ENCODE results near the gene TMEM184B. TPM values are rescaled to one million over a fixed set of nuclear protein-coding genes. Genes with fewer than 3 reads are reported as not detected.

TMEM184B gene
- total RNA-seq, 1 donor from 2014 or later: 42.6 TPM

- no peak for DNase-seq (ENCODE audit: low read depth)
- Histone ChIP-seq H3K36me3 (ENCODE audit: control insufficient read depth, insufficient read depth, low read length) (no peaks in the 10 kb centered on the region), H3K4me3 (ENCODE audit: low read depth, low read length) (no peak overlapping the region), H3K27me3 (ENCODE audit: control insufficient read depth, insufficient read depth, low read length) (no peaks in the 10 kb centered on the region)
- TF ChIP-seq CTCF (IDR thresholded peaks at IDR 0.05; ENCODE audit: insufficient read depth, low read length, poor library complexity, severe bottlenecking): no peak
Observed at GRCh38 chr22:38204784-38205183, 68.0 kb downstream of the TMEM184B start.

DNA sequence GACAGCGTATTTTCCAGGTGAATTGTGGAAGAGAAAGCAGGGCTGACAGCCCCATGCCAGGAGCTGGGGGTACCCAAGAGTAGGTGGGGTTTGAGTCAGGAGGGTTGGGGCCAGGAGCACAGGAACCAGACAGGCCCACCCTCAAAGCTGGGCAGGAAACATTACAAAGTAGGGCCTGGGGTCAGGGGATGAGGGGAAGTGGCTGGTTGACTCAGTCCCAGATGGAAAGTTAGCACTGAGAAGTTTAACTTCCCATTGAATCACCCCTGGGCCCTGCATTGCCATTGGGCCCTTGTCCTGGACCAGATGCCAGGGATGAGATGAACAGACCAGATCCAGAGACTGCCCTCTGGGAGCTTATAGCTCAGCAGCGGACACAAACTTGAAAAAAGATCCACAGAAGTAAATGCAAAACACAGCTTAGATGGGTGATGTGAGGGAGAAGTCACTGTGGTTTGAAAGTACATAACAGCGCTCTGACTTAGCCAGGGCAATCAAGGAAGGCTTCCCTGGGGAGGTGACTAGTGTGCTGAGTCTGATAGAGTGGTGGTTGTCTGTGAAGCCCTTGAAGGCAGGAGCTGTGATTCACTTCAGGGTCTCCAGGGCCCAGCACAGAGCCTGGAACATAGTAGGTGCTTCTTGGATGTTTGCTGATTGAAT, 68.8 kb downstream of the TMEM184B start:
- Histone ChIP-seq H3K27me3 (ENCODE audit: control insufficient read depth, insufficient read depth, low read length) (no peaks in the 10 kb centered on the region), H3K36me3 (ENCODE audit: control insufficient read depth, insufficient read depth, low read length) (no peaks in the 10 kb centered on the region), H3K4me3 (ENCODE audit: low read depth, low read length) (no peak overlapping the region)
- no peak for DNase-seq (ENCODE audit: low read depth)
- TF ChIP-seq CTCF (IDR thresholded peaks at IDR 0.05; ENCODE audit: insufficient read depth, low read length, poor library complexity, severe bottlenecking): no peak

DNA sequence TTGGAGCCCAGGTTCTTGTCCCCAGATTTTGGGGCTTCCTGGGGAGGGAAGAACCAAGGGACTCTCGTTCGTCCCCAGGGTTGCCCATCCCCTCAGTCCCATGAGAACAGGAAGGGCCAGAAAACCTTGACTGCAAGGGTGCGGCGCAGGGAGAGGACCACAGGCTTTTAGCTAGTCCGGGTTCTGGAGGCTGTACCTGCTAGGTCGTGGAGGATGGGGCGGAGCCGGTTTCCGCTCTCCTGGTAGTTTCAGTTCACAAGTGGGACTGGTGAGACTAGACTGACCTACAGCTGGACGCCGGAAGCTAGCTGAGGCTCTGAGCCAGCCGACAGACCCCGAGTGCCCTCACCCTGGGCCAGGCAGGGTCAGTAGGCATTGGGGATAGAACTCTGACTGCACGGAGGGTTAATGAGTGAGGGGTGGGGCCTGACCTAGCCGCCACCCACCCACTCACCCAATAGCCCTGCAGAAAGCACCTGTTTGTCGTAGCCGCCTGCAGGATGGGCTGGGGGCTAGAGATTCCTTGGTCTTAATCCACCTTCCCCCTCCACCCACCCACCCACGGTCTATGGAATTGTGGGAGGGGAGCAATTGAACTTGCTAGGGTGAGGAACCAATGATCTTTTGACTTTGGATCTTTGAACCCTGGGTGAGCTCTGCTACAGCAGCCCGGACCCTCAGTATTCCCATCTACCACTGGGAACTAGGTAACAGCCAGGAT, 69.6 kb downstream of the TMEM184B start:
- no peak for DNase-seq (ENCODE audit: low read depth)
- no peaks in the 10 kb centered on the region for H3K36me3 ChIP-seq (ENCODE audit: control insufficient read depth, insufficient read depth, low read length)
- H3K4me3 ChIP-seq (ENCODE audit: low read depth, low read length): peak overlapping the region; percentile 93
- no peaks in the 10 kb centered on the region for H3K27me3 ChIP-seq (ENCODE audit: control insufficient read depth, insufficient read depth, low read length)
- no peak for TF ChIP-seq CTCF (IDR thresholded peaks at IDR 0.05; ENCODE audit: insufficient read depth, low read length, poor library complexity, severe bottlenecking)

DNA sequence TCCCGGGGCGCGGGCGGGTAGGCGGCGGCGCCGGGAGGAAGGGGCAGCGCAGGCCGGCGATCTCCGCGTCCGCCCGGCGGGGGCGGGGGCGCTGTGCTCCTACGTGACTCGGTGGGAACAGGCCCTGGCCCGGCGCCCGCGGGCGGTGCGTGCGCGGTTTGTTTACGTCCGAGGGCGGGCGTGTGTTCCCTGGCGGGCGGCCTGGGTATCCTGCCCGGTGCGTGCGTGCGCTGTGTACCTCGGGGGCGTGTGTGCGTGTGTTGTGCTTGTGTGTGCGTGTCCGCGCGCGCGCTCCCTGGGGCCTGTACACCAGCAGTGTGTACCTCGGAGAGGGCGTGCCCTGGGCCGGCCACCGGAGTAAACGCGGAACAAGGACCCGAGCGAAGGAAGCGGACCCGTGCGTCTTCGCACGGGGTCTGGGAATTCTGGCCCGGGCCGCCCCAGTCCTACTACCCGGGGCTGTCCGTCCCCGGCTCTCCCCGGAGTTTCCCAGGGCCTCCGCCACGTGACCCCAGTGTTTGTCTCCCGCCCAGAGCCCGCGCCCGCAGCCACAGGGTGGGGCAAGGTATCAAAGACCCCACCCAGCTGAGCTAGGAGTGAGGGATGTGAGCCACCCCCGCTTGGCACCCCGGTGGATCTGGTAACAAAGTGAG, 70.2 kb downstream of the TMEM184B start:
- no peak for DNase-seq (ENCODE audit: low read depth)
- Histone ChIP-seq H3K4me3 (ENCODE audit: low read depth, low read length) (peak overlapping the region; percentile 93), H3K36me3 (ENCODE audit: control insufficient read depth, insufficient read depth, low read length) (no peaks in the 10 kb centered on the region), H3K27me3 (ENCODE audit: control insufficient read depth, insufficient read depth, low read length) (no peaks in the 10 kb centered on the region)
- no peak for TF ChIP-seq CTCF (IDR thresholded peaks at IDR 0.05; ENCODE audit: insufficient read depth, low read length, poor library complexity, severe bottlenecking)

DNA sequence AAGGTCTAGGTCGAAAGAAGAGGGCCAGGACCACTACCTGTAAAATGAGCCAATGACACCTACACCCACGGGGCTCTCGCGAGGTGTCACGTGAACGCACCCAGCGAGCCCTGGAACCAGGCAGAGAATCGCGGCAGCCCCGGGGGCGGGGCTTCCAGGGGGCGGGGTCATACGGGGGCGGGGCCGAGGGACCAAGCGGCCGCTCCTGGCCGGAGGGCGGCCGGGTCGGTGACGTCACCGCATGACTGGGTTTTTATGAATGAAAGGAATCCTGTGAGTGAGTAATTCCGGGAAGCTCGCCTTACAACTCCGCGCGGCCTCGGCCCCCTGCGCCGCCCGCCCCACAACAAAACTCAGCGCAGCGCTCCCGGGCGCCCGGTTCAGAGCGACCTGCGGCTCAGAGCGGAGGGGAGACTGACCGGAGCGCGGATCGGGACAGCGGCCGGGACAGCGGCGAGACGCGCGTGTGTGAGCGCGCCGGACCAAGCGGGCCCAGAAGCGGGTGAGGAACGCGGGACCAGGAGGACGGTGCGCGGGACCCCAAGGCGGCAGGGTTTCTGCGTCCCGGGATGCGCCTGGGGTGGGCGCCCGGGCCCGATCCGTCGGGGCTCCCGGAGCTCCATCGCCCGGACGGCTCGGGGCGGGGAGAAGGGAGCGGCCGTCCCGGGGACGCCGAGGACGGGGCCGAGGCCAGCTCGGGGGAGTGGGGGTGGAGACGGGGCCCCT, 70.9 kb downstream of the TMEM184B start, which contains the start of gene MAFF:
TSS of gene MAFF (plus strand) at position 284 of the 726 bp plus-strand sequence. CDS start 11,860 bp downstream, outside the sequence.
- no peaks in the 10 kb centered on the region for H3K27me3 ChIP-seq (ENCODE audit: control insufficient read depth, insufficient read depth, low read length)
- TF ChIP-seq CTCF (IDR thresholded peaks at IDR 0.05; ENCODE audit: insufficient read depth, low read length, poor library complexity, severe bottlenecking): no peak
- H3K36me3 ChIP-seq (ENCODE audit: control insufficient read depth, insufficient read depth, low read length): no peaks in the 10 kb centered on the region
- peak; percentile 82 for DNase-seq (ENCODE audit: low read depth)
- peak within 1 kb of the TSS; percentile 93 for H3K4me3 ChIP-seq (ENCODE audit: low read depth, low read length)
